Esophagus squamous epithelium (tissue), 5 donors: ENCODE results near the gene ALAS2. TPM values are rescaled to one million over a fixed set of nuclear protein-coding genes. Genes with fewer than 3 reads are reported as not detected.

Experiments
- DNase-seq: peaks from one replicate; lab custom pipeline; 2025; lab: John Stamatoyannopoulos, UW
- H3K27ac ChIP-seq, 4 donors: fragments of 200-600 bp; sonication (generic); one replicate each; pipeline ENCODE4 v1.5.1; 2016 to 2019; ENCODE audit warnings: mild to moderate bottlenecking in 1 of 4
- H3K27me3 ChIP-seq, 4 donors: fragments of 200-600 bp; sonication (generic); 1 replicate in 3 of 4; 2 replicates in 1 of 4; pipeline versions ENCODE4 v1.5.1 to v1.6.0; 2017 to 2021; ENCODE audit warnings: antibody characterized with exemption in 1 of 4
- H3K36me3 ChIP-seq, 3 donors: fragments of 200-600 bp; sonication (generic); one replicate each; pipeline ENCODE4 v1.5.1; 2016 to 2019
- H3K4me1 ChIP-seq, 3 donors: fragments of 200-600 bp; sonication (generic); one replicate each; pipeline ENCODE4 v1.5.1; 2017 to 2019
- H3K4me3 ChIP-seq, 4 donors: fragments of 200-600 bp; sonication (generic); 1 replicate in 3 of 4; 2 replicates in 1 of 4; pipeline ENCODE4 v1.5.1; 2016 to 2019; ENCODE audit warnings: mild to moderate bottlenecking in 2 of 4, moderate library complexity in 1 of 4
- H3K9me3 ChIP-seq, 3 donors: fragments of 200-600 bp; sonication (generic); one replicate each; pipeline ENCODE4 v1.5.1; 2016 to 2019
- POLR2A ChIP-seq, 4 donors: fragments of 450-650 bp; IDR thresholded peaks; one replicate each; pipeline ENCODE4 v1.6.1; 2017; ENCODE audit warnings: antibody characterized with exemption in 4 of 4, mild to moderate bottlenecking in 4 of 4, moderate library complexity in 3 of 4
- WGBS, 2 donors: methylation state at CpG; one replicate each; pipeline ENCODE4 v1.1.5; 2018; 5-methylcytosine and 5-hydroxymethylcytosine counted together
- intact Hi-C: fragments of 100-400 bp; cut with DNase I; formaldehyde crosslinking; loops from one replicate; pipeline ENCODE4 v1.15.0; 2022
- total RNA-seq, 4 donors: library from RNA; depleted of rRNA; stranded (reverse); fragments of >200 nt; gene quantifications; one replicate each; pipeline ENCODE4 v1.1.0, GENCODE V29; 2016
- TF ChIP-seq, protein P1 (sequence below), 6 experiments: fragments of 450-650 bp in 4 of 6; fragments of 200-600 bp in 2 of 6; sonication (generic) in 2 of 6; IDR thresholded peaks; one replicate each; pipeline ENCODE4 v1.5.1; 2016 to 2019; ENCODE audit warnings: antibody characterized with exemption in 6 of 6, mild to moderate bottlenecking in 4 of 6, moderate library complexity in 4 of 6
- donor health status: DM: yes; HTN: yes; CAD: no.

ALAS2 gene
- total RNA-seq, 4 donors from 2014 or later, result not detected

DNA sequence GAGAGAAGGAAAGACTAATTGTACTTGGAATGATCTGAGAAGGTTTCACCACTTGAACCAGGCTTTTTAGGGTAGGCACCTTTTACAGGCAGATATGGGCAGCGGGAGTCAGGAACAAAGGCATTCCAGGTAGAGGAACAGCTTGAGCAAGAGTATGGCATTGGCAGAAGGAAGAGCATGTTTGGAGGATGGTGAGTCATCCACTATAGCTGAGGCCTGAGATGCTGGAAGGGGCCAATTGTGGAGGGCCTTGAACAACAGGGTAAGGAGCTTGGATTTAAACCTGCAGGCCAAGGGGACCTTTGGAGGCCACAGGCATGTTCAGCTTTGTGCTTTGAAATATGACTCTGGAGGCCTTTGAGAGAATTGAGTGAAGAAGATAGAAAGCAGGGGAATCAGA is 69.0 kb downstream of the ALAS2 start:
- Histone ChIP-seq H3K4me1 (no peaks in the 10 kb centered on the region), H3K9me3 (no peaks in the 10 kb centered on the region), H3K36me3 (no peaks in the 10 kb centered on the region), H3K27ac (no peak overlapping the region), H3K27me3 (no peaks in the 10 kb centered on the region), H3K4me3 (no peak overlapping the region)
- TF ChIP-seq, protein P1, sequence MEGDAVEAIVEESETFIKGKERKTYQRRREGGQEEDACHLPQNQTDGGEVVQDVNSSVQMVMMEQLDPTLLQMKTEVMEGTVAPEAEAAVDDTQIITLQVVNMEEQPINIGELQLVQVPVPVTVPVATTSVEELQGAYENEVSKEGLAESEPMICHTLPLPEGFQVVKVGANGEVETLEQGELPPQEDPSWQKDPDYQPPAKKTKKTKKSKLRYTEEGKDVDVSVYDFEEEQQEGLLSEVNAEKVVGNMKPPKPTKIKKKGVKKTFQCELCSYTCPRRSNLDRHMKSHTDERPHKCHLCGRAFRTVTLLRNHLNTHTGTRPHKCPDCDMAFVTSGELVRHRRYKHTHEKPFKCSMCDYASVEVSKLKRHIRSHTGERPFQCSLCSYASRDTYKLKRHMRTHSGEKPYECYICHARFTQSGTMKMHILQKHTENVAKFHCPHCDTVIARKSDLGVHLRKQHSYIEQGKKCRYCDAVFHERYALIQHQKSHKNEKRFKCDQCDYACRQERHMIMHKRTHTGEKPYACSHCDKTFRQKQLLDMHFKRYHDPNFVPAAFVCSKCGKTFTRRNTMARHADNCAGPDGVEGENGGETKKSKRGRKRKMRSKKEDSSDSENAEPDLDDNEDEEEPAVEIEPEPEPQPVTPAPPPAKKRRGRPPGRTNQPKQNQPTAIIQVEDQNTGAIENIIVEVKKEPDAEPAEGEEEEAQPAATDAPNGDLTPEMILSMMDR (IDR thresholded peaks at IDR 0.05), result no peak
- TF ChIP-seq POLR2A (IDR thresholded peaks at IDR 0.05), result no peak
- no peak for DNase-seq
- intact Hi-C loops, result no loop called here
- 67 to 100% methylated on average over 1 of the region's 1 CpG for WGBS, 2 donors

Other genes with a start within 250 kb of the ALAS2 start
- gene ITIH6, start 232.7 kb downstream of the ALAS2 start, total RNA-seq, result not detected
- gene MAGED2, start 223.2 kb downstream of the ALAS2 start, total RNA-seq, result 10 to 100 TPM; 36.3 to 88.3 (median 65.8) TPM
- 10 to 100 TPM in 1 of 4 donors, 1 to 10 TPM in 2, under 1 TPM in 1; 0.70 to 44.4 (median 6.1) TPM for gene TRO, start 110.2 kb downstream of the ALAS2 start, total RNA-seq
- not detected for gene PFKFB1, start 36.8 kb downstream of the ALAS2 start, total RNA-seq
- gene APEX2, start 30.6 kb downstream of the ALAS2 start, total RNA-seq, result 10 to 100 TPM; 11.4 to 16.7 (median 13.5) TPM
- gene PAGE2B, start 44.1 kb upstream of the ALAS2 start, total RNA-seq, result not detected
- not detected for gene PAGE2, start 58.0 kb upstream of the ALAS2 start, total RNA-seq
- not detected for gene PAGE5, start 189.4 kb upstream of the ALAS2 start, total RNA-seq
- not detected for gene PAGE3, start 233.9 kb upstream of the ALAS2 start, total RNA-seq